Activated CD4-positive, CD25-positive, alpha-beta regulatory T cell treated with anti-CD3 and anti-CD28 coated beads, Interleukin-2, amount 50 U/mL, for 24 hours (primary cell): ENCODE results near the gene ELP4.

Experiments
- ATAC-seq, 2 donors: fragments of 150-1000 bp; cut with Tn5 transposase; one replicate each; pipeline ENCODE4 v1.10.0; 2021; ENCODE audit warnings: mild to moderate bottlenecking in 1 of 2, moderate library complexity in 1 of 2

ELP4 gene

DNA sequence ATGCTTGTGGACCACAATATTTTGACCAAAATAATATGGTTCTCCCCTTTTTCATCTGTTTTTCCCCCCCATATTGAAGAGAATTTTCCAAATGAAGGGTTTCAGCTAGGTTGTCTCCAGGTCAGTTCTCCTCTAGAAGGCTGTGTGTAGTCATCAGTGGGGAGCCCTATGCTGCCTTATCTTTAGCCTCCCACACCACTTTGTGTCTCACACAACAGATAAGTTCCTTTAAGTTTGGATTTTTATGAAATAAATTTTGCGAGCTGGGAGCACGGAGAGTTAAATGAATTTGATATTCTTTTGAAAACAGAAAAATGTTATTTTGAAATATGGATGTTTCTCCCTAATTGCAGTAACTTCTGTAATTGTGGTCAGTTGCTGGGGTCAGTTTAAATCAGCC lies 272.7 kb downstream of the ELP4 start:
- ATAC-seq = no peak

DNA sequence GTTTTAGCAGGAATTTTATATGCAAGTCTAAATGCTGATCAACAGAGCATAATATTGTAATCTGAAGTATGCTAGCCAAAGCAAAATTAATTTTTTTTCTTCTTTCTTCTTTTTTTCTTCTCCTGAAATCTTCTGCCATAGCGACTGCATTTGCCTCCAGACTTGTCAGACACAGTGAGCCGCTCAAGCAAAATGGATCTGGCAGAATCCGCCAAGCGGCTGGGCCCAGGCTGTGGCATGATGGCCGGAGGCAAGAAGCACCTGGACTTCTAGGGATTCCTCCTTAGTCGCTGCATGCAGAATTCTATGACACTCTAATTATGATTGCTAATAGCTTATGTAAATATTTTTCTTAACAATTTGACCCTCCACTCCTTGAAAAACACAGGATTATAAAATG lies 273.7 kb downstream of the ELP4 start:
- no peak for ATAC-seq

DNA sequence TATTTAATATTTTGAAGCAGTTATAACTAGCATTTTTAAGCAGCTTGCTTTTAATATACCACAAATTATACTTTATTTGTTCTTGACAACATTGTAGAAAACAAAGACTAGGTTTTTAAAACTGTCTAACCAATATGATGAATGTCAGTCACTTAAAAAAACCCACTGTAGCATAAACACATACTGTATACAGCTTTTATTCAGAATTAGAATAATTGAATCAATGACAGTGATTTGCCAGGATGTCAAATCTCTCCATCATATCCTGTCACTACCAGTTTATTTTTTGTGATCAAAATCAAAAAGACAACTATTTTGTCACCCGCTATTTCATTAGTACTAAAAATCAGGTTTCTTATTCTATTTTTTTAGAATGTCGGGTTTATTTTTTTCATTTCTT lies 275.0 kb downstream of the ELP4 start:
- ATAC-seq = no peak

DNA sequence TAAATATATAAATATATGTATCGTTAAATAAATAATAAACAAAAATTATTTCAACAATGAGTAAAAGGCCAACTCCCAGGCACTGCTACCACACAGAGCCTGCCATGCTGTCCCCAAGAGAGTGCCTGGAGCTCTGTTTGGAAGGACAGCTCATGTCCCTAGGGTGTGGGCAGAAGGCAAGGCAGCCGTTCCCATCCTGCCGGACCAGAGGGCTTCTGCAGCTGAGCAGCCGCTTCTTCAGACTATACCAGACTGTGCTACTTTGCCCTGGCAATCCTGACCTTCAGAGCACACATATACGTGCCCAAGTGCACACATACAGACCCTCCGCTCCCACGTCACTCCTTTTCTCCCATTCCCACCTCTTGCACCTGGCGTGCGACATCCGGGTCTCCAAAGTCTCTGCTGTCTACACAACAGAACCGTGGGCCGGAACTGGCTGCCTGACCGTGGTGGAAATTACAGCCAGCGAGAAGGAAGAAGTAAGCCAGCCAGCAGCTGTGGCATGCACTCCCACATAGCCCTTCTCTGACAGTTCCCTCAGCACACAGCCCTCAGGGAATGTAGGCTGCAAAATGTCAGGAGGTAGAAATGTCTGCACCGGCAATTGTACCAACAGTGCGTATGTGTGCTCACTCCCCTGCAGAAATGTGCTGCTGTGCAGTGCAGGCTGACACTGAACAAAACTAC lies 277.6 kb downstream of the ELP4 start:
- ATAC-seq = no peak

DNA sequence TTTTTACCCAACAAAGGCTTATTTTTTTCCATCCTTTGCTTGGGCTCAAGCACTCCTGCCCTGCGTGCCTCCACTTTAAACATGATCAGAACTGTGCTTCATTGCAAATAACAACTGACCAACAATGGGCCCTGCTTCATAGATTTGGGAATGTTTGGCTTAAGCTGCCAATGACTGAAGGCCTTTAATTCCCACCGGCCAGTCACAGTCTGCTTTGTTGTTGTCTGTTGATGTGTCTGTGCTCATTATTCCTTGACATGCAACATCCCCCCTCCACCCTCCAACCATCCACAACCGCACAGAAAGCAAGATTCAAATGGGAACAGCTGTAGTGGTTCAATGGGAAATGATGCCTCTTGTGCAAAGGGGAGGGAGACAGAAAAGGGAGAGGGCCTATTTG lies 278.5 kb downstream of the ELP4 start:
- no peak for ATAC-seq

DNA sequence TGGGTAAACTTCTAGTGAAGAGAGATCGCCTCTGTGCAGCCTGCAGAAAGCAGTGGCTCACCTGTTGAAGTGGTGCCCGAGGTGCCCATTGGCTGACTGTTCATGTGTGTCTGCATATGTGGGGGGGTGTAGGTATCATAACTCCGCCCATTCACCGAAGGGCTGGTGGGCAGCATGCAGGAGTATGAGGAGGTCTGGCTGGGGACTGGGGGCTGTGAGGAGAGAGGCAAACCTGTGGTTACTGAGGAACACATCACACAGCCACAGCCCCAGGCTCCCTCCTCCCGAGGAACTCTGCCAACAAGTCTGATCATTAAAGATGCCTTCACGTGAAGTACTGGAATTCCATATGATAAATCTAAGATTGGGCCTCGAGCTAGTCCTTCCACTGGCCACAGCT lies 281.1 kb downstream of the ELP4 start:
- no peak for ATAC-seq

DNA sequence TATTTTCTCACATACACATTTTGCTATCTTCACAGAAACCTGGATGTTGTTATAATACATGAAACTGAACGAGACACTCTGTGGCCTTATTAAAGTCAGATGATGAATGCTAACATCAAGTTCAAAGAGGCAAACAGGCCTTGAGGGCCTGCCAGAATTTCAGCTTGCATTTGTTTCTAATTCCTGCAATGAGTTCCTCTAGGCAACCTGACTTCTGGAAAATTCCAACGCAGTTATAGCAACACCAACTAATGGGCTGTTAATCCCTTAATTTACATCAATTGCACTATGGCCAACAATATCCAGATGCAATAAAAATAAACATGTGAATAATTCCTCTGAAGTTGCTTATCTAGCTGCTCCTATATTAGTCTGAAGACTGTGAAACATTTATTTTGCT lies 282.5 kb downstream of the ELP4 start:
- ATAC-seq = no peak

DNA sequence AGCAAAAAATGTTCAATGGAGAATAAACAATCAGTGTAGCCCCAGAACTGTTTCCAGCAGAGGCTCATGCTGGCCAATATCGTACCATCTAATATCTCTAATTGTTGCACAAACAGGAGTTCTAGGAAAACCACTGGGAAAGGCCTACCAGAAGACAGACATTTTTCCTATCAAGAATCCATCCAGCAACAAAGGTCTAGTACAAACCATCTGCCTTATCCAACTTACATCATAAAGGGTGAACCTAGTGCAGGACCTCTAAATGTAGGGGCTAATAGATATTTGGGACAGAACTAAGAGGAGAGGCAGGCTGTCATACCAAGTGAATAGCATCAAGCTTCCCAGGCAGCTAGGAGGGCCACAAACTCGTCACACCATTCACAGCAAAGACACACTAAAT lies 282.9 kb downstream of the ELP4 start:
- ATAC-seq = no peak

DNA sequence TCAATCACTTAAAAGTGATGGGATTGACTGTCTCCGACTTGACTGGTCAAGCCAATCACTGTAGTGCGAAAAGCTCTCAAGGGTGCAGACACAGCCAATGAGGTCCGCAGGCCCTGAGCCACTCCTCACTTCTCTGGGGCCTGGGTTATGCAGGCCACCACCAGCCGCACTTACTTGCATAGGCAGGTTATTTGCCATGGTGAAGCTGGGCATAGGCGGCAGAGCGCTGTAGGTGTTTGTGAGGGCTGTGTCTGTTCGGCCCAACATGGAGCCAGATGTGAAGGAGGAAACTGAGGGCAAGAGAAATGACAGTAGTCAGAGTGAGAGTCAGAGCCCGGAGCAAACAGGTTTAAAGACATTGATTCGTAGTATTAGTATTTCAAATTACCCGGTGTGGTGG lies 283.7 kb downstream of the ELP4 start:
- no peak for ATAC-seq

DNA sequence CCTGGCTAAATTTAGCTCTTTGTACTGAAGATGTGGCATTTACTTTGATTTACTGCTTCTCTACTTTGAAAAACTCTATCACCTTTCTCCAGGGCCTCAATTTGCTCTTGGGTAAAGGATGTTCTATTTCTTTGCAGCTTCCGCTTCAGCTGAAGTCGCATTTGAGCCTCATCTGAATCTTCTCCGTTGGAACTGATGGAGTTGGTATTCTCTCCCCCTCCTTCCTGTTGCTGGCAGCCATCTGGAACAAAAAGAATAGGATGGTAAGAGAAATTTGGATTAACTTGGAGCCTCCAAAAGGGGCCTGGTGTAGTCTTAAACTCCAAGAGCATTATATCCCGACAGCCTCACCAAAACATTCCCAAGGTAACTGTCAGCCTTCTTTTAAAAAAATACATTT lies 285.0 kb downstream of the ELP4 start:
- no peak for ATAC-seq

DNA sequence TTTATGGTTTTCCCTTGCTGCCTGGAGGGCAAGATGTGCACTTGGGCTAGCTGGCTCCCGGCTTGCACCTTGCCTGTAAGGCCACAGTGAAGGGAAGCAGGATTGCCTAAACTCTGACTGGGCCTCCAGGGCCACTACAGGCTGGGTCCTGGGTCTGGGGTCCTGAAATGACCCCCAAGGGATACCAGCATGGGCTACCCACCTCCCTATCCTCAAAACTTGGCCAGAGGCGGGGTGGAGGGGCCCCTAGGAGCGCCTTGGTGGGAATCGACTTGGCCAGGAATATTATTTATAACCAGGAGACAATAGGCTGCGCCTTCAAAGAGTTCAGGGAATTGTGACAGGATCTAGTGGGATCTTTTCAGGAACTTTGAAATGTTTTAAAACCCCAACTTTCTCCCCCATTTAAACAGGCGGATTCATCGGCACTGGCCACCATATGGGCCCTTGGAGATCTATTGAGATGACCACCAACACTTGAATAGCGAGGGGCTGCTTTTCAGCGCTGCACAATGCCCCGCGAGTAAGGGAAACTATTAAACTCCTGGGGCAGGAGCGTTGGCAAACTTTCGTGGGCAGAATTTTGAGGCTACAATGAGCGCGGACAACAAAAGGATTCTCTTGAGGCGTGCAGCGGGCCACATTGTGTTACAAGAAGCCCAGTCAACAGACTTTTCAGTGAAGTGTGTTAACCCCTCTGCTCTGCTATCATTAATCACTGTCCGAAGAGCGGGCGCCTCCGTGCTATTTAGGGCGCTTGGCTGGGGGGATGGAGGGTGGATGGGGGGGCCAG lies 286.3 kb downstream of the ELP4 start:
- ATAC-seq = no peak

DNA sequence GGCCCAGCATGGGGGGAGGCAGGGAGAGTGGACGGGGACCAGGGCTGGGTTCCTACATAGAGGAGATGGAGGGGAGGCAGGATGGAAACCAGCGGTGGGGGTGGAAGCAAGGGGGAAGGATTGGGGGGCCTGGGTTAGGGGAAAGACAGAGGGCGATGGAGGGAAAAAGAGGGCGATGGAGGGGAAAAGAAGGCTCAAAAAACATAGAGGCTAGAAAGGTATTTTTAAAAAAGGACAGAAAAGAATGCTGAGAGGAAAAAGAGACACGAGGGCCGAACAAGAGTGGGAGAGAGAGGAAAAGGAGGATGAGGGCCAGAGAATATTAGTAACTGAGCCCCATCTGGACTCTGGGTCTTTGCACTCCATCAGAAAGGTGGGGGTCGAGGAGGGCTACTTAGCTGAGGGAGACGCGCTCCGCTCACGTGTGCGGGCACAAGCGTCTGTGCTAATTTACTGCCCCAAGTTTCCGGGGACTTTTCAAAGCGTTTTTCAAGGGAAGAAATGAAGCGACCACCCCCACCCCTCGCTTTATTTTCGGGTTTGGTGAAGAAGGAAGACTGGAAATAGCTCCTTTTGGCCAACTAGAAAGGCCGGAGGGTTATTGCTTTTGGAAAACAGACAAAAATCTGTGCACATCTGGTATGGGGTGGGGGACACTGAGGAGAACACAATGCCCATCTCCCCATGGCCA lies 287.1 kb downstream of the ELP4 start:
- ATAC-seq = no peak

DNA sequence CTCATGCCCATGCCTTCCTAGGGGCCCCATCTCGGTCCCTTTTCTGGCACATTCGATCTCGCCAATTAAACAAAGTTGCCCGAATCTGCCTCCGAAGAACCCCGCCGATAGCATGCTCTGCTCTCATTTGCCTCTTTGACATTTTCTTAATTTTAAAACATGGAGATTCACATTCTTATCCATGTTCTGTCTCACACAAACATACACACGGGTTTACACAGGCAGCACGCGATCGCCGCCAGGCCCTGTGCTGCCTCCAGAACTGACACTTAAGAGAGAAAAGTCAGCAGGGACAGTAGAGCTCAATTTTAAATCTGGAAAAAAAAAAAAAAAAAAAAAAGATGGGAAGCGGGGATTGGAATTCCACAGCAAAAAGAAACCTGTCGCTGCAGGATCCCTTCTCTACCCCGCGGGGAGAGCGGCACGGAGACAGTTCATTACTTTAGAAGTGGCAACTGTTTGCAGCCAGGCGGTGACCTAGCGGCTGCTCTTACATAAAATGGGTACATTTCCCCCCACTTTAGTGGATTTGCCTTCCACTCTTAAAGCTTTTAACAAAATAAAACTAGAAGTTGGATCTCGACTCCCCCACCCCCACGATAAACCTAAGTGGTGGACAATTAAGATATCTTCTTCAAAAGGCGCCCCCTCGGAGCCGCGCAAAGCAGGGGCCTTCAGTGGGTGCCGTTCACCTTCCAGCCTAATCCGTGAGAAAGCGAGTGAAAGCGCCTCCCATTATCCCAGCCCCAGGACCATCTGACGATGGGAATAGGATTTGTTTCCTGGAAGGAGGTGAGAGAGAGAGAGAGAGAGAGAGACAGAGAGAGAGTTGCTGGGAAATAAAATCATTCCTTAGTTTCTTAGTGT lies 287.9 kb downstream of the ELP4 start:
- ATAC-seq = no peak

DNA sequence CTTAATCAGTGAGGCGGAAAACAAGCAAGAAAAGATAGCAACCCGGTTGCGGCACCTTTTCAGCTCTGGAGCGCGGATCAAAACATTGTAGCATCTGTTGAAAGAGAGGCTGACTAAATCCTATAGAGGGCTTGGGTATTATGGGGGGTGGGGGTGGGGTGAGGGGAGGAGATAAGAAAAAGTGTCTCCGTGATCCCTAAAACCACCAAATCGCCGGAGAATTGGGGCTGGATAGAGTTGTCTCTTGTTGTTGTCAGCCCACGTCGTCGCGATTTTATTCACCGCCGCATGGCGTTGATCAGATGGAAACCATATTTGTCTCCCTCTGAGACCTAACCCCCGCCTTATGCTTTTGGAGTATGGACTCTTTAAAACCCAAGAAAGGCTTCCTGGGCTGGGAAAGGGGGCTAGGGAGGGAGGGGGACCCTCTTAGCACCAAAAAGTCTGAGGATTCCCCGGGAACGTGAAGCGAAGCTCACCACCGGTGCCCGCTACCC lies 288.5 kb downstream of the ELP4 start:
- ATAC-seq = no peak

DNA sequence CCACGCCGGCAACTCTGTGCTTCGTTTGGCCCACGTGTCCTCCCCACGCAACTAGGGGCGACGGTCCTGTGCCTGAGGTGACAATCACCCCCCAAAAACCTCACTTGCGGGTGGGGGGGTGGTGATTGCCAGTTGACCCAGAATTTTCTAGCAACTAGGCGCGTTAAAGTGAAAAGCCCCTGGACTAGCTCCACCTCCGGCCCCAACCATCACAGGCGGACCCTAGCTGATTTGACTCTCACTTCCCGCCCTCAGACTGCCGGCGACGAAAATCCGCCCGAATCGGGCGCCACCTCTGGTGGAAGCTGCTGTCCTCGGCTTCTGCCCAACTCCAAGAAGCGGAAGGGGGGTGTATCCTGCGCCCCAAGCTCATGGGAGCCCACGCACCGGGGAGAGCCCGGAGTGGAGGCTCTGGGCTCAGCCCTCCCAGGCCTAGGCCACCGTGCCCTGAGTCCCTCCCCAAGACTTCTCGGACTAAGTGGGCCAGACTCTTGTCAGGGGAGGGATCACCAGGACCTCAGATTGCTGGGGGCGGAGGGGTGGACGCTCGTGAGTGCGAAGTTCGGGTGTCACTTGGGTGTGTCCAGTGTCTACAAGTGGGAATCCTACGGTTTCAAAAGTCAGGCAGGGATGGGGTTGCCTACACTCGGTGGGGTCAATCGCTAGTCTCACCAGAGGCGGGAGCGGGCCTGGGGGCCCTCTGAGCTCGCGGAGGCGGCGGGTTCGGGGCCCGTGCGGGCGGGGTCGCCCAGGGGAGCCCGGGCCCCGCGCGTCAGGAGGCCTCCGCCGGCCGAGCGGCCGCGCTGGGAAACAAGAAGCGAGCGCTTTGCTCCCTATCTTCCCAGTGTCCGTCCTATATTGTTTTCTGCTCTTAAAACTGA lies 289.2 kb downstream of the ELP4 start:
- no peak for ATAC-seq

DNA sequence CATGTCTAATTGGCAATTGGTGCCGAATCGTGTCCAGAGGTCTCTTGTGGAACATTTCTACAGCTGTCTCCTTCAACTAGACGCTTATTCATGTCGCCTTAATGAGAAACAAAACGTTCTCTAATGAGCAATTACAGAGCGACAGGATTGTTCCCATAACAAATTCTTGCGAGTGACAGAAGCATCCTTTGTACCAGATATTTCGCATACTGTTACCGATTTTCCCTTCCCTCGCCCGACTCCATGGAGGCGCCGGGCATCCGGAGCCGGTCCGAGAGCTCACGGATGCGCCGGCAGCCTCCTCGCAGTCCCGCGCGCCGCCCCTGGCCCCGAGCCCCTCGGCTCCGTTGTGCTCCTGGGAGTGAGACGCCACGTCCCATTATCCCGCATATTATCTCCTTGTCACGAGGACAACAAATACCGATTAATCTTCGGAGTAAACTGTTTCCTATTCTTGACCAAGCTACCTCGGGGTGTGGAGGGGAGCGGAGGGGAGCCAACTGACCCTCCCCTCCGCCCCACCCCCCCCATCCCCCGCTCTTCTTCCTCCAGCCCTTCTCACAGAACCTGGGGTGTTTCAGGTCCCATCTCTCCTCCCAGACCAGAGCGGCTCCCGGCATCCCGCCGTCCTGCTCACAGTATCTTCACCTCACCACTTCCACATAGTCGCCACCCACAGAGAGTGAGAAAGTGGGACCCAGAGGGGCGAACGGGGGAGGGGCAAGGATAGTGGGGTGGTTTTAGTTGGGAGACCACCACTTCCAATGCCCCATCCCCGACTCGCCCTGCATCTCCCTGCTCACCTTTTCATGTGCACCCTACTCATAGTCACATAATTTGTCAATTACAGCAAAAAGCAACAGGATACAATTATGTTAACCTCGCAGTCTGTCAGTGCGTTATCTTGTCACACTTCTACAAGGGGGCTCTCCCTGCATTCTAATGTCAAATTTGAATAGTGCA lies 290.1 kb downstream of the ELP4 start:
- no peak for ATAC-seq

DNA sequence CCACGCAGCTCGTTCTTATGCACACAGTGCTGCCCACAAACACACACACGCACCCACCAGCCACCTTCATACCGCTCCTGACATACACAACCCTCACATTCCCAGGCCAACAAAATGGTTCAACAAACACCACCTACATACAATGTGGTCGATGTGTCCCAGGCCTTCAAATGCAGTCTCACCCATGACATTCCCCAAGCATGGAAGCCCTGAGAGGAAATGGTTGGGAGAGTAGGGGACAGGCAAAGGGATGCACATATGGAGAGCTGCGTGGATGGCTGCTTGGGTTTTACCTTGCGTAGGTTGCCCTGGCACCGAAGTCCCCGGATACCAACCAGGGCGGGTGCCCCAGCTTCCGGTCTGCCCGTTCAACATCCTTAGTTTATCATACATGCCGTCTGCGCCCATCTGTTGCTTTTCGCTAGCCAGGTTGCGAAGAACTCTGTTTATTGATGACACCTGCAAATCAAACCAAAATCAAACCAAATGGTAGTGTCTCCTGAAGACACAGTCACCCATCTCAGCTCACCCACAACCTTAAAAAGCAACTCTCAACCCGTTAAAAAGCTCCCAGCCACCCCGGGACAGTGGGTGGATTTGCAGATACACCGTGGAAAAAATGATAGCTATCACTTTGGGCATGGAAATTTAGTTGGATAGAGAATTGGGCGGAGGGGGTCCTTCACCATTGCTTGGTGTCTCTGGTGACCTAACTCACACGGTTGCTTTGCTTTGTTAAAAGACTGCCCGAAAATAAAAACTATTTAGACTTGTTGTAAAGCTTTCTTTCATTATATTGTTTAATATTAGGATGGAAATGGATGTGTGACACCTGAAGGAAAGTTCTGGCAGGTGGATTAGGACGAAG lies 291.1 kb downstream of the ELP4 start:
- no peak for ATAC-seq

DNA sequence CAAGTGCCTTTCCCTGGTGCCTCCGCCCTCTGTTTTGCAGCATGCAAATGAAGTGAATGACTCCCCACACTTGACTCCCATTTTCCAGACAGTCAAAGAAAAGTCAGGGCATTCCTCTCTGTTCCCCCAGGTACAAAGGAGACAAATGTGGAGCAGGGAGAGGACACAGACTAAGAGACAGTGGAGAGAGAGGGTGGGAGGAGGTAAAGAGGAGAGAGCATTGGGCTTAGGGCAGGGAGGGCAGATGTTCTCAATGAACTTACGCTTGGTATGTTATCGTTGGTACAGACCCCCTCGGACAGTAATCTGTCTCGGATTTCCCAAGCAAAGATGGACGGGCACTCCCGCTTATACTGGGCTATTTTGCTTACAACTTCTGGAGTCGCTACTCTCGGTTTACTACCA lies 291.7 kb downstream of the ELP4 start:
- ATAC-seq = no peak

DNA sequence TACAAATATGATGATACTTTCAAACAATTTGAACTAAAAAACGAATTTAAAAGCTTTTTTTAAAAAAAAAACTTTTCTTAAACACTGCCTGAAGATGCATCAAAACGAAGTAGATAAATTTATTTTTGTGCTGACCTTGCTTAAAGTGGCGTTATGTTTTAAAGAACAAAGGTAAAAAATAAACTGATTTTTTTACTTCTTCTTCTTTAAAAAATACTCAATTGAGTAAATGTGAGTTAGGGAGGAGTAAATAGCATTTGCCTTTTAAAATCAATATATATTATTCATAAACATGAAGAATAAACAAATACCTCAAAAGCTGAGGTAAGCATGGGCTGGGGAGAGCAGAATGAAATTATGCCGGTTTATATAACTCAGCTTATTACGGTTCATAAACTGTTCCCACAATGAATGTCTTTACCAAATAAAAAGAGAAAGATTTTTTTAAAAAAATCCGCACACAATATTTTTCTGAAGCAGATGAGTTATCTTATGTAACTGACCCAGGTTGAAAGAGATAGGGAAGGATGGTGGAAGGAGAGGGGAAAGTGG lies 292.5 kb downstream of the ELP4 start:
- ATAC-seq = no peak
